PC-9 (cell line): Measurements from ENCODE around the gene DNAJC21.

ENCODE experiments used
- CTCF ChIP-seq: fragments of 200-600 bp; sonication (generic); conservative IDR thresholded peaks from 2 replicates; pipeline ENCODE4 v1.6.1; 2017; ENCODE audit warnings: mixed run types, antibody characterized with exemption, mild to moderate bottlenecking, moderate library complexity
- EZH2 ChIP-seq: fragments of 200-600 bp; sonication (generic); IDR thresholded peaks from 2 replicates; pipeline ENCODE4 v1.8.0; 2017; ENCODE audit warnings: antibody characterized with exemption, low read depth

- TF ChIP-seq CTCF, result no peak
- no peak for TF ChIP-seq EZH2
Observed at GRCh38 chr5:34991486-34992238, 62.3 kb downstream of the DNAJC21 start.
